Stomach (tissue), 9 donors: ENCODE results near the gene BSN. TPM values are rescaled to one million over a fixed set of nuclear protein-coding genes. Genes with fewer than 3 reads are reported as not detected.

ENCODE experiments used
- DNase-seq, 2 donors: peaks; one replicate each; pipeline versions ENCODE4 v3.0.0 to v3.0.0-alpha.2; 2013 to 2019
- H3K27ac ChIP-seq, 5 donors: fragments of 200-600 bp in 4 of 5; sonication (generic) in 4 of 5; one replicate each; pipeline ENCODE4 v1.5.1; 2013 to 2019; ENCODE audit warnings: mild to moderate bottlenecking in 1 of 5, moderate library complexity in 1 of 5
- H3K27me3 ChIP-seq, 3 donors: fragments of 200-600 bp; sonication (generic); one replicate each; pipeline ENCODE4 v1.5.1; 2017 to 2019; ENCODE audit warnings: mixed run types in 1 of 3
- H3K36me3 ChIP-seq, 4 donors: fragments of 200-600 bp; sonication (generic); 1 replicate in 3 of 4; 2 replicates in 1 of 4; pipeline ENCODE4 v1.5.1; 2016 to 2019
- H3K4me1 ChIP-seq, 4 donors: fragments of 200-600 bp; sonication (generic); one replicate each; pipeline ENCODE4 v1.5.1; 2016 to 2019
- H3K4me3 ChIP-seq, 4 donors: fragments of 200-600 bp; sonication (generic) in 3 of 4; one replicate each; pipeline ENCODE4 v1.5.1; 2016 to 2019; ENCODE audit warnings: mild to moderate bottlenecking in 1 of 4
- H3K9me3 ChIP-seq, 4 donors: fragments of 200-600 bp; sonication (generic); one replicate each; pipeline ENCODE4 v1.5.1; 2016 to 2019
- CTCF ChIP-seq, 7 experiments: fragments of 450-650 bp in 4 of 7; fragments of 200-600 bp in 3 of 7; sonication (generic) in 3 of 7; IDR thresholded peaks; one replicate each; pipeline ENCODE4 v1.5.1; 2016 to 2019; ENCODE audit warnings: antibody characterized with exemption in 7 of 7, control low read depth in 2 of 7, mild to moderate bottlenecking in 1 of 7
- EP300 ChIP-seq: sonication (generic); formaldehyde crosslinking; IDR thresholded peaks from one replicate; pipeline ENCODE4 v1.6.1; 2017; ENCODE audit warnings: antibody characterized with exemption
- POLR2A ChIP-seq, 4 donors: fragments of 450-650 bp; IDR thresholded peaks; one replicate each; pipeline ENCODE4 v1.6.1; 2016; ENCODE audit warnings: antibody characterized with exemption in 4 of 4, control low read depth in 2 of 4, mild to moderate bottlenecking in 1 of 4, moderate library complexity in 1 of 4
- POLR2AphosphoS5 ChIP-seq, 3 donors: sonication (generic); formaldehyde crosslinking; IDR thresholded peaks; one replicate each; pipeline ENCODE4 v1.6.1; 2016; ENCODE audit warnings: antibody characterized with exemption in 3 of 3
- WGBS, 5 donors: extraction: QIAGEN DNeasy Blood & Tissue Kit in 3 of 5; methylation state at CpG; one replicate each; pipeline versions ENCODE4 v1.1.5 to v1.1.7; 2013 to 2018; 5-methylcytosine and 5-hydroxymethylcytosine counted together
- intact Hi-C: fragments of 100-400 bp; cut with DNase I; formaldehyde crosslinking; loops from one replicate; pipeline ENCODE4 v1.15.1; 2023; ENCODE audit warnings: low total_unique reads
- polyA plus RNA-seq, 3 donors: library from polyadenylated mRNA; stranded (reverse); fragments of 200-250 nt; gene quantifications; one replicate each; pipeline ENCODE4 v1.2.3, GENCODE V29; 2013
- total RNA-seq, 5 donors: library from RNA; depleted of rRNA; stranded (reverse); fragments of >200 nt; gene quantifications; one replicate each; pipeline versions ENCODE4 v1.1.0 to v1.2.3, GENCODE V29; 2014 to 2016
- donor health status: healthy with polysubstance abuse.
- donor health status: Bipolar disorder and iron deficiency.
- donor health status: healthy.

BSN gene
- total and polyA plus RNA-seq, 8 donors: 0.03 to 4.5 (median 0.77) TPM; not detected in 2

- peaks cover 0 to 9% (median 0%) of the 10 kb centered on the region in 4 donors for H3K36me3 ChIP-seq
- 90 to 98% (median 93%) methylated on average over 8 of the region's 8 CpGs for WGBS, 5 donors
- no peak for DNase-seq
- H3K27ac ChIP-seq: no peak overlapping the region
- H3K9me3 ChIP-seq: no peaks in the 10 kb centered on the region
- no peak overlapping the region for H3K4me3 ChIP-seq
- no peaks in the 10 kb centered on the region for H3K27me3 ChIP-seq
- intact Hi-C loops: no loop called here
- H3K4me1 ChIP-seq: no peaks in the 10 kb centered on the region
- TF ChIP-seq CTCF (IDR thresholded peaks at IDR 0.05) (no peak), POLR2A (IDR thresholded peaks at IDR 0.05) (no peak), POLR2AphosphoS5 (IDR thresholded peaks at IDR 0.05) (no peak), EP300 (no peak)
Measured at GRCh38 chr3:49620728-49621127, 66.5 kb downstream of the BSN start.

- no peaks in the 10 kb centered on the region for H3K27me3 ChIP-seq
- H3K4me3 ChIP-seq: no peak overlapping the region
- WGBS, 5 donors: 73 to 95% (median 85%) methylated on average over 1 of the region's 1 CpG
- H3K27ac ChIP-seq: no peak overlapping the region
- intact Hi-C loops: no loop called here
- H3K36me3 ChIP-seq: peaks cover 0 to 9% (median 0%) of the 10 kb centered on the region in 4 donors
- no peak for DNase-seq
- TF ChIP-seq POLR2AphosphoS5 (IDR thresholded peaks at IDR 0.05) (no peak), EP300 (no peak), POLR2A (IDR thresholded peaks at IDR 0.05) (no peak), CTCF (IDR thresholded peaks at IDR 0.05) (no peak)
- H3K9me3 ChIP-seq: no peaks in the 10 kb centered on the region
- no peaks in the 10 kb centered on the region for H3K4me1 ChIP-seq
Measured at GRCh38 chr3:49623071-49623470, 68.8 kb downstream of the BSN start.

- H3K4me1 ChIP-seq: no peaks in the 10 kb centered on the region
- no peak for DNase-seq
- peaks cover 0 to 9% (median 0%) of the 10 kb centered on the region in 4 donors for H3K36me3 ChIP-seq
- H3K9me3 ChIP-seq: no peaks in the 10 kb centered on the region
- 92 to 97% (median 96%) methylated on average over 2 to 13 of the region's 13 CpGs for WGBS, 5 donors
- intact Hi-C loops: no loop called here
- no peak overlapping the region for H3K27ac ChIP-seq
- no peak overlapping the region for H3K4me3 ChIP-seq
- H3K27me3 ChIP-seq: no peaks in the 10 kb centered on the region
- no peak for TF ChIP-seq CTCF (IDR thresholded peaks at IDR 0.05)
- TF ChIP-seq POLR2A (IDR thresholded peaks at IDR 0.05): no peak
- TF ChIP-seq EP300: no peak
- no peak for TF ChIP-seq POLR2AphosphoS5 (IDR thresholded peaks at IDR 0.05)
Measured at GRCh38 chr3:49625071-49625470, 70.8 kb downstream of the BSN start.

GRCh38 chr3:49626101-49626581 lies 71.9 kb downstream of the BSN start:
- Histone ChIP-seq H3K27ac (no peak overlapping the region), H3K4me3 (no peak overlapping the region), H3K27me3 (no peaks in the 10 kb centered on the region), H3K4me1 (no peaks in the 10 kb centered on the region), H3K36me3 (peaks cover 0 to 9% (median 0%) of the 10 kb centered on the region in 4 donors), H3K9me3 (no peaks in the 10 kb centered on the region)
- intact Hi-C loops: no loop called here
- TF ChIP-seq CTCF (IDR thresholded peaks at IDR 0.05): no peak
- TF ChIP-seq EP300: no peak
- TF ChIP-seq POLR2A (IDR thresholded peaks at IDR 0.05): no peak
- no peak for TF ChIP-seq POLR2AphosphoS5 (IDR thresholded peaks at IDR 0.05)
- DNase-seq: no peak
- 49 to 62% (median 57%) methylated on average over 8 of the region's 8 CpGs for WGBS, 5 donors
